H1 (cell line): ENCODE measurements around the gene UGT1A8. TPM values are rescaled to one million over a fixed set of nuclear protein-coding genes. Genes with fewer than 3 reads are reported as not detected.

Experiments used
- CTCF ChIA-PET: fragments of 300-600 bp; sonication (Branson Sonifier 250); formaldehyde crosslinking; loops from one replicate; lab custom pipeline; 2021; ENCODE audit not compliant: partially characterized antibody; lab: Charles Lee
- POLR2A ChIA-PET: fragments of 300-600 bp; sonication (Branson Sonifier 250); formaldehyde crosslinking; loops from one replicate; lab custom pipeline; 2021; ENCODE audit warnings: inconsistent platforms; ENCODE audit not compliant: partially characterized antibody; lab: Charles Lee
- DNase-seq, 2 experiments: peaks; one replicate each; pipeline versions ENCODE4 v3.0.0 to v3.0.0-alpha.2; 2010 to 2022; ENCODE audit warnings: low spot score in 2 of 2, low read depth in 1 of 2, mixed read lengths in 1 of 2
- FAIRE-seq: peaks from 2 replicates; lab custom pipeline; 2011; peaks lifted over from hg19 to GRCh38; lab: Jason Lieb, UNC
- H2AFZ ChIP-seq: 2 replicates; pipeline ENCODE4 v1.8.1; 2012; ENCODE audit warnings: low read length, inconsistent platforms
- H2AK5ac ChIP-seq: 2 replicates; pipeline ENCODE4 v1.6.1; 2013; ENCODE audit warnings: low read depth, low read length
- H2BK120ac ChIP-seq: replicated peaks from 2 replicates; pipeline ENCODE3; 2013; ENCODE audit warnings: low read depth, low read length, inconsistent platforms
- H2BK12ac ChIP-seq: 2 replicates; pipeline ENCODE4 v1.6.1; 2013; ENCODE audit warnings: low read depth, low read length
- H2BK15ac ChIP-seq: 2 replicates; pipeline ENCODE4 v1.6.1; 2013; ENCODE audit warnings: low read length
- H2BK20ac ChIP-seq: 2 replicates; pipeline ENCODE4 v1.6.1; 2013; ENCODE audit warnings: low read length
- H2BK5ac ChIP-seq: 2 replicates; pipeline ENCODE4 v1.6.1; 2013; ENCODE audit warnings: low read depth, low read length
- H3K14ac ChIP-seq: 2 replicates; pipeline ENCODE4 v1.6.1; 2013; ENCODE audit warnings: inconsistent platforms; ENCODE audit not compliant: insufficient read length
- H3K18ac ChIP-seq: 2 replicates; pipeline ENCODE4 v1.6.1; 2013; ENCODE audit warnings: low read length; ENCODE audit errors: extremely low read depth
- H3K23ac ChIP-seq: 2 replicates; pipeline ENCODE4 v1.6.1; 2013; ENCODE audit warnings: inconsistent platforms; ENCODE audit not compliant: insufficient read length
- H3K23me2 ChIP-seq: 2 replicates; pipeline ENCODE4 v1.6.1; 2013; ENCODE audit warnings: low read depth, low read length
- H3K27ac ChIP-seq: 2 replicates; pipeline ENCODE4 v1.6.1; 2011; ENCODE audit warnings: low read depth, low read length, inconsistent platforms
- H3K27me3 ChIP-seq, 4 experiments: replicated peaks in 1 of 4; 1 replicate in 1 of 4; 2 replicates in 3 of 4; pipeline versions ENCODE4 v1.6.1 to v1.8.1; 2011 to 2013; ENCODE audit warnings: low read length in 3 of 4, mild to moderate bottlenecking in 3 of 4, inconsistent platforms in 2 of 4, mixed read lengths in 2 of 4, moderate library complexity in 1 of 4; ENCODE audit not compliant: control insufficient read depth in 3 of 4, insufficient read depth in 3 of 4; ENCODE audit errors: extremely low read depth in 1 of 4
- H3K36me3 ChIP-seq, 4 experiments: 2 replicates each; pipeline versions ENCODE4 v1.6.1 to v1.8.1; 2011 to 2013; ENCODE audit warnings: mild to moderate bottlenecking in 4 of 4, low read length in 3 of 4, moderate library complexity in 2 of 4, control low read depth in 1 of 4, inconsistent platforms in 1 of 4; ENCODE audit not compliant: insufficient read depth in 4 of 4, control insufficient read depth in 2 of 4
- H3K4ac ChIP-seq: replicated peaks from 2 replicates; pipeline ENCODE3; 2013; ENCODE audit warnings: low read length, low read depth, mixed read lengths, inconsistent platforms; ENCODE audit not compliant: insufficient read length
- H3K4me1 ChIP-seq, 4 experiments: replicated peaks in 1 of 4; 1 replicate in 1 of 4; 2 replicates in 3 of 4; pipeline versions ENCODE4 v1.6.1 to v1.8.1; 2011 to 2013; ENCODE audit warnings: low read length in 3 of 4, inconsistent platforms in 2 of 4, mixed read lengths in 1 of 4; ENCODE audit not compliant: insufficient read depth in 4 of 4, control insufficient read depth in 3 of 4
- H3K4me2 ChIP-seq, 2 experiments: 2 replicates each; pipeline versions ENCODE4 v1.6.1 to v1.8.1; 2011 to 2013; ENCODE audit warnings: low read depth in 2 of 2, low read length in 2 of 2, control low read depth in 1 of 2, inconsistent platforms in 1 of 2, mild to moderate bottlenecking in 1 of 2; ENCODE audit not compliant: insufficient read depth in 1 of 2
- H3K4me3 ChIP-seq, 4 experiments: fragments of 200-600, 300-600 bp in 1 of 4; sonication (generic), shearing (Covaris generic), sonication (Bioruptor Twin) in 1 of 4; 2 replicates each; pipeline versions ENCODE4 v1.5.1 to v1.8.1; 2011 to 2016; ENCODE audit warnings: low read length in 4 of 4, low read depth in 3 of 4, control low read depth in 2 of 4, inconsistent platforms in 2 of 4, mild to moderate bottlenecking in 2 of 4, mixed read lengths in 1 of 4, moderate library complexity in 1 of 4; ENCODE audit not compliant: insufficient read depth in 2 of 4; ENCODE audit errors: extremely low read depth in 1 of 4
- H3K56ac ChIP-seq: replicated peaks from 2 replicates; pipeline ENCODE3; 2013; ENCODE audit warnings: low read depth, mild to moderate bottlenecking, mixed read lengths, low read length, inconsistent platforms; ENCODE audit not compliant: insufficient read length
- H3K79me1 ChIP-seq: 2 replicates; pipeline ENCODE4 v1.6.1; 2013; ENCODE audit warnings: low read depth, low read length, control low read depth
- H3K79me2 ChIP-seq, 2 experiments: 2 replicates each; pipeline versions ENCODE4 v1.6.1 to v1.8.1; 2012 to 2013; ENCODE audit warnings: low read length in 2 of 2, mild to moderate bottlenecking in 2 of 2, inconsistent platforms in 1 of 2; ENCODE audit not compliant: insufficient read depth in 2 of 2, control insufficient read depth in 1 of 2
- H3K9ac ChIP-seq, 4 experiments: replicated peaks in 1 of 4; 1 replicate in 1 of 4; 2 replicates in 3 of 4; pipeline versions ENCODE4 v1.6.1 to v1.8.1; 2011 to 2013; ENCODE audit warnings: low read depth in 3 of 4, low read length in 3 of 4, control low read depth in 2 of 4, mild to moderate bottlenecking in 2 of 4, moderate library complexity in 2 of 4, inconsistent platforms in 1 of 4; ENCODE audit errors: extremely low read depth in 1 of 4
- H3K9me3 ChIP-seq, 2 experiments: 2 replicates each; pipeline versions ENCODE4 v1.6.1 to v1.8.1; 2012 to 2013; ENCODE audit warnings: mild to moderate bottlenecking in 2 of 2, moderate library complexity in 2 of 2, control low read depth in 1 of 2, inconsistent platforms in 1 of 2, low read depth in 1 of 2, low read length in 1 of 2, mixed read lengths in 1 of 2; ENCODE audit not compliant: insufficient read depth in 2 of 2
- H4K20me1 ChIP-seq, 2 experiments: replicated peaks in 1 of 2; 2 replicates each; pipeline versions ENCODE3 to v1.8.1; 2011 to 2013; ENCODE audit warnings: inconsistent platforms in 2 of 2, low read length in 2 of 2, mild to moderate bottlenecking in 1 of 2; ENCODE audit not compliant: insufficient read depth in 2 of 2, control insufficient read depth in 1 of 2
- H4K5ac ChIP-seq: 2 replicates; pipeline ENCODE4 v1.6.1; 2013; ENCODE audit warnings: low read length, low read depth, mixed read lengths, inconsistent platforms; ENCODE audit not compliant: insufficient read length
- H4K8ac ChIP-seq: 2 replicates; pipeline ENCODE4 v1.8.0; 2013; ENCODE audit warnings: mild to moderate bottlenecking, moderate library complexity, low read length, inconsistent platforms; ENCODE audit not compliant: insufficient read depth; ENCODE audit errors: extremely low read depth
- H4K91ac ChIP-seq: replicated peaks from 2 replicates; pipeline ENCODE3; 2013; ENCODE audit warnings: low read length, mixed read lengths, inconsistent platforms; ENCODE audit not compliant: insufficient read length
- CBX5 ChIP-seq: fragments of 300-800, 300-1000 bp; sonication (generic); IDR thresholded peaks from 2 replicates; pipeline ENCODE4 v1.7.1; 2016; ENCODE audit warnings: antibody characterized with exemption, low read length, low read depth
- EP300 ChIP-seq, 2 experiments: IDR thresholded peaks; 1 replicate in 1 of 2; 2 replicates in 1 of 2; pipeline ENCODE4 v1.6.1; 2011 to 2012; ENCODE audit warnings: low read depth in 2 of 2, low read length in 2 of 2, mild to moderate bottlenecking in 2 of 2, borderline replicate concordance in 1 of 2, inconsistent platforms in 1 of 2, moderate library complexity in 1 of 2
- GABPA ChIP-seq: IDR thresholded peaks from 2 replicates; pipeline ENCODE4 v1.6.1; 2011; ENCODE audit warnings: mild to moderate bottlenecking, low read length, moderate library complexity, borderline replicate concordance; ENCODE audit not compliant: insufficient read depth
- RBBP5 ChIP-seq: IDR thresholded peaks from 2 replicates; pipeline ENCODE4 v1.7.1; 2012; ENCODE audit warnings: low read depth, mild to moderate bottlenecking, inconsistent platforms, low read length, moderate library complexity, borderline replicate concordance
- SP4 ChIP-seq: IDR thresholded peaks from 2 replicates; pipeline ENCODE4 v1.6.1; 2012; ENCODE audit warnings: low read length, inconsistent platforms
- TEAD4 ChIP-seq: IDR thresholded peaks from 2 replicates; pipeline ENCODE4 v1.6.1; 2012; ENCODE audit warnings: low read depth, low read length, inconsistent platforms, mixed read lengths
- YY1 ChIP-seq: IDR thresholded peaks from 2 replicates; pipeline ENCODE4 v1.6.1; 2011; ENCODE audit warnings: low read depth, mild to moderate bottlenecking, low read length
- polyA plus RNA-seq, 7 experiments: library from polyadenylated mRNA; depleted of rRNA in 3 of 7; stranded (reverse) in 5 of 7; unstranded in 2 of 7; fragments of >200 nt in 5 of 7; fragments of 200-250 nt in 2 of 7; gene quantifications; 1 replicate in 5 of 7; 2 replicates in 1 of 7; 4 replicates in 1 of 7; pipeline versions ENCODE4 v1.2.1 to v1.2.3, GENCODE V29; 2011 to 2013; ENCODE audit warnings: missing spikeins in 2 of 7, mixed read lengths in 2 of 7
- total RNA-seq: library from RNA; stranded (reverse); fragmentation: NEBNext Ultra II Directional; extraction: Animal tissue kit (Norgen Biotek cat#: 25700); gene quantifications from 2 replicates; pipeline ENCODE4 v1.2.1, GENCODE V29; 2021
- TF ChIP-seq, protein P1 (sequence below), 3 experiments: IDR thresholded peaks; 1 replicate in 2 of 3; 2 replicates in 1 of 3; pipeline versions ENCODE4 v1.5.1 to v1.6.1; 2011; ENCODE audit warnings: low read length in 3 of 3, mild to moderate bottlenecking in 3 of 3, inconsistent platforms in 2 of 3, low read depth in 1 of 3, moderate library complexity in 1 of 3; ENCODE audit not compliant: insufficient read depth in 1 of 3; ENCODE audit errors: control extremely low read depth in 1 of 3

Gene UGT1A8
- total and polyA plus RNA-seq, 2 of the 8 experiments (the other 6 are each of a cell fraction or from before 2014, with no cell fraction given), result not detected

DNA sequence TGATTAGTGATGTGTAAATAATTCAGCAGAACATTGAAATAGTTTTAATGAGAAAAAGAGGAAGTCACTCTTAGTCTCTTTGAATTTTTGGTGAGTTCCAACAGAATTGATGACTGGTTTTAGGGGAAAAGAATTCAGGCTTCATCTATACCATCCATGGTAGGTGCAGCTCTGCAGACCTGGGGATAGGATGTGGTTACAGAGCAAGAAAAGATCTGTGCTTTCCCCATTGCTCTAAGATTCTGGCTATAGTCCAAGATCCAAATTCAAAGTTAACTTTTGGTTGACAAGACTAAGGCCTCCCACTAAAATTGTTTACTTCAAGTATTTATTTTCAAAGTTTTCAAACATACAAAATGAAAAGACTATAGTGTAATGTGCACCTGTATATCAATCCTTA lies 22.4 kb downstream of the UGT1A8 start:
- H3K9ac ChIP-seq, result no peak overlapping the region
- H3K56ac ChIP-seq, result no peak overlapping the region
- no peak overlapping the region for H2AFZ ChIP-seq
- no peaks in the 10 kb centered on the region for H3K23me2 ChIP-seq
- peaks cover 0 to 3% of the 10 kb centered on the region in 2 experiments; a peak in 3 of 4 replicates for H3K9me3 ChIP-seq
- DNase-seq (no peak), FAIRE-seq (no peak)
- no peaks in the 10 kb centered on the region for H3K79me1 ChIP-seq
- no peaks in the 10 kb centered on the region for H3K79me2 ChIP-seq
- no peak overlapping the region for H2BK120ac ChIP-seq
- no peak overlapping the region for H3K4me2 ChIP-seq
- no peaks in the 10 kb centered on the region for H3K4me1 ChIP-seq
- H3K27ac ChIP-seq, result no peak overlapping the region
- H2BK5ac ChIP-seq, result no peak overlapping the region
- no peak overlapping the region for H2AK5ac ChIP-seq
- no peak overlapping the region for H4K8ac ChIP-seq
- H4K20me1 ChIP-seq, result no peaks in the 10 kb centered on the region
- CTCF ChIA-PET, result no interaction called here
- H2BK20ac ChIP-seq, result no peak overlapping the region
- H3K36me3 ChIP-seq, result no peaks in the 10 kb centered on the region
- no peak overlapping the region for H4K91ac ChIP-seq
- H3K18ac ChIP-seq, result no peak overlapping the region
- H3K23ac ChIP-seq, result no peak overlapping the region
- H4K5ac ChIP-seq, result no peak overlapping the region
- H3K14ac ChIP-seq, result no peak overlapping the region
- H2BK15ac ChIP-seq, result no peak overlapping the region
- POLR2A ChIA-PET, result no interaction called here
- no peak overlapping the region for H2BK12ac ChIP-seq
- no peak overlapping the region for H3K4ac ChIP-seq
- no peaks in the 10 kb centered on the region for H3K27me3 ChIP-seq
- no peak overlapping the region for H3K4me3 ChIP-seq
- TF ChIP-seq GABPA, result no peak
- TF ChIP-seq, protein P1, sequence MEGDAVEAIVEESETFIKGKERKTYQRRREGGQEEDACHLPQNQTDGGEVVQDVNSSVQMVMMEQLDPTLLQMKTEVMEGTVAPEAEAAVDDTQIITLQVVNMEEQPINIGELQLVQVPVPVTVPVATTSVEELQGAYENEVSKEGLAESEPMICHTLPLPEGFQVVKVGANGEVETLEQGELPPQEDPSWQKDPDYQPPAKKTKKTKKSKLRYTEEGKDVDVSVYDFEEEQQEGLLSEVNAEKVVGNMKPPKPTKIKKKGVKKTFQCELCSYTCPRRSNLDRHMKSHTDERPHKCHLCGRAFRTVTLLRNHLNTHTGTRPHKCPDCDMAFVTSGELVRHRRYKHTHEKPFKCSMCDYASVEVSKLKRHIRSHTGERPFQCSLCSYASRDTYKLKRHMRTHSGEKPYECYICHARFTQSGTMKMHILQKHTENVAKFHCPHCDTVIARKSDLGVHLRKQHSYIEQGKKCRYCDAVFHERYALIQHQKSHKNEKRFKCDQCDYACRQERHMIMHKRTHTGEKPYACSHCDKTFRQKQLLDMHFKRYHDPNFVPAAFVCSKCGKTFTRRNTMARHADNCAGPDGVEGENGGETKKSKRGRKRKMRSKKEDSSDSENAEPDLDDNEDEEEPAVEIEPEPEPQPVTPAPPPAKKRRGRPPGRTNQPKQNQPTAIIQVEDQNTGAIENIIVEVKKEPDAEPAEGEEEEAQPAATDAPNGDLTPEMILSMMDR (IDR thresholded peaks at IDR 0.05; ENCODE audit: control extremely low read depth in 1 of 3, insufficient read depth in 1 of 3, low read depth in 1 of 3, low read length in 3 of 3), result no peak
- no peak for TF ChIP-seq YY1
- no peak for TF ChIP-seq EP300 (IDR thresholded peaks at IDR 0.05; ENCODE audit: borderline replicate concordance in 1 of 2, low read depth in 2 of 2, low read length in 2 of 2)
- TF ChIP-seq TEAD4, result no peak
- TF ChIP-seq CBX5, result no peak
- TF ChIP-seq RBBP5, result no peak
- no peak for TF ChIP-seq SP4
